ENCODE results near the gene TNFRSF6B.
A peak's percentile ranks its signal among the peaks of the same experiment; 100 is the strongest.

The TNFRSF6B gene

DNA sequence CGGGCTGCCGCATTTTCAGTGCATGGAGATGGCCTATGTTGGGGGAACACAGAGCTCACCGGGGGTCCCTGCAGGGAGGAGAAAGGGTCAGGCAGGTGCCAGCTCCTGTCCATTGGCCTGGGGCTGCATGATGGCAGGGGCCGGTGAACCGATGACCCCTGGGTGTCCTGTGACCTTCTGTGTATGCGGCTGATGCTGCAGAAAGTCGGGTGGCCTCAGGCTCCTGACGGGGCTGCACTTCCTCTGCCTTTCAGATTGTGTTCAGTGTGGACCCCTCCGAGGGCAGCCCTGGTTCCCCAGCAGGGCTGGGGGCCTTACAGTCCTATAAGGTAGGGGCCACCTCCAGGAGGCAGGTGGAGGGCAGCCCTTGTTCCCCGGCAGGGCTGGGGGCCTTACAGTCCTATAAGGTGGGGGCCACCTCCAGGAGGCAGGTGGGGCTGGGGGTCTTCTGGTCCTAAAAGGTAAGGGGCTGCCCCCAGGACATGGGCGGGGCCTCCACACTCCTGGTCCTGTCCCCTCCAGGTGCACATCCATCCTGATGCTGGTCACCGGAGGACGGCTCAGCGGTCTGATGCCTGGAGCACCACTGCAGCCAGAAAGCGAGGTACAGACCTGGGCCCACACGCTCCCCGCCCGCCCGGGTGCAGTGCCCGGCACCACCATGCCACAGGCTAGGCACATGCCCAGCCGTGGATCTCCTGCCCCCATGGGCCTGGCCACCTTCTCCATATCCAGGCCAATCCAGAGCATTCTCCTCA lies 11.0 kb upstream of the TNFRSF6B start:
- DNase-seq = no peak
- no peaks in the 10 kb centered on the region for H3K9me3 ChIP-seq (ENCODE audit: control extremely low read depth in 1 of 5, control insufficient read depth in 4 of 5, insufficient read depth in 2 of 5, low read depth in 1 of 5, low read length in 4 of 5)
- CTCF ChIA-PET = no interaction called here
- H3K27me3 ChIP-seq (replicated peaks in 2 of 5; ENCODE audit: control insufficient read depth in 4 of 5, insufficient read depth in 5 of 5, low read length in 4 of 5) = no peaks in the 10 kb centered on the region
- peaks cover 0 to 27% (median 19%) of the 10 kb centered on the region in 4 experiments for H3K4me1 ChIP-seq (ENCODE audit: control extremely low read depth in 1 of 4, control insufficient read depth in 4 of 4, insufficient read depth in 4 of 4, low read length in 3 of 4)
- H3K4me3 ChIP-seq (ENCODE audit: control insufficient read depth in 1 of 7, extremely low read depth in 1 of 7, insufficient read depth in 4 of 7, low read depth in 2 of 7, low read length in 6 of 7) = no peak overlapping the region
- 94% methylated on average over 17 of the region's 21 CpGs for WGBS (ENCODE audit: insufficient coverage)
- POLR2A ChIA-PET = no interaction called here
- peaks cover 0 to 15% (median under 1%) of the 10 kb centered on the region in 4 experiments for H3K36me3 ChIP-seq (ENCODE audit: control insufficient read depth in 4 of 4, insufficient read depth in 4 of 4, low read length in 3 of 4)
- no peak overlapping the region for H3K27ac ChIP-seq (ENCODE audit: insufficient read depth in 1 of 2, low read depth in 1 of 2, low read length in 2 of 2, poor library complexity in 1 of 2, severe bottlenecking in 2 of 2)

DNA sequence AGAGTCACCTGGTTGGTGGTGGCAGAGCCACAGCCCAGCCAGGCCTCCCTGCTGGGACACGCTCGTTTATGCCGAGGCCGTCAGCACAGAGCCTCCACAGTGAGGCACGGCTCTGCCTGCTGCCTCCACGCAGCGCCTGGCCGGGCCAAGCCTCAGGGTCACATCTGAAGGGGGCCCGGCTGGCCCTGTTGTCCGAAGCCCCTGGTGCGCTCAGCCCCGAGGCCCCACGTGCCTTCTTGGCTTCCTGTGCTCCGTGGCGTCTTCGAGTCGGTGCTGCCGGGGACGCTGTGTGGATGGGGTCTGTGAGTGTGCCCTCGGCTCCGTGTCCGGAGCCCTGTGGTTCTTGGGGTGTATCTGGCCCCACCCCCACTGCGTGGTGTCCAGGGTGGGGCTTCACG lies 10.4 kb upstream of the TNFRSF6B start:
- no peak overlapping the region for H3K27ac ChIP-seq (ENCODE audit: insufficient read depth in 1 of 2, low read depth in 1 of 2, low read length in 2 of 2, poor library complexity in 1 of 2, severe bottlenecking in 2 of 2)
- CTCF ChIA-PET = no interaction called here

DNA sequence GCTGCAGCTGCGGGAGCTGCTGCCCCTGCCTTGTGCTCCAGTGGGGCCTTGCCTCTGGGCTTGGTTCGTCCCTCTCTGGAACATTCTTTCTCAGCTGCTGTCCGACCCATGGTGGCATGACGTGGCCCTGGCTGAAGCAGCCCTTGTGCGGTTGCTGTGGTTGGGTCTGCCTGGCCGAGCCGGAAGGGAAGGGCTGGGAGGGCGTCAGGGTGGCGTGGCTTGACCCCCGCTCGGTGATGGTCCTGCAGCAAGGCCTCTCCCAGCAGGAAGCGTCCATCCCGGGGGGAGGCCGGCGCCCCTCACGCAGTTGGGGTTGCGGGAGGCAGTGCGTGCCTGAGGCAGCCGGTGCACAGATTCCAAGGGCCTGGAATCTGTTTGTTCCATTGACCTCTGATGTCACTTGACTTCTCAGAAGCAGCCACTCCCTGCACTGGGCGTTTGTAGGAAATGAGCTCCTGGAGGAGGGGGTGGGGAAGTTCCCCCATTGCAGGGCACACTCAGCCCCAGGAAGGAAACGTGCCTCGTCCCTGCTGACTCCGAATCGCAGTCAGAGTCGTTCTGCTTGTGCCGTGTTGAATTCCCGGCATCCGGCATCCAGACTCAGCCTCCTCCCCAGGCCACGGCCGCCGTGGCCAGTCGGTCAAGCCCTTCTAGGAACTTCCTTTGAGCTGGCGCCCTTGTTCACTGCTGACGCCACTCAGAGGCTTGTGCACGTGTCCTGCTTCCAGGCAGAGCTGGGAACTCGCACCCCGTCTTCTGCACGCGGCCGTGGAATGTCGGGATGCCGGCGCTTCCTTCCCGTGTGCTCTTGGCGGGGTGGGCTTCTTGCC lies 9.7 kb upstream of the TNFRSF6B start:
- WGBS (ENCODE audit: insufficient coverage) = 27% methylated on average over 35 of the region's 45 CpGs
- peaks cover 0 to 27% (median 19%) of the 10 kb centered on the region in 4 experiments for H3K4me1 ChIP-seq (ENCODE audit: control extremely low read depth in 1 of 4, control insufficient read depth in 4 of 4, insufficient read depth in 4 of 4, low read length in 3 of 4)
- POLR2A ChIA-PET = no interaction called here
- peak; percentile 31 to 73 (median 68) for DNase-seq
- no peak overlapping the region for H3K27ac ChIP-seq (ENCODE audit: insufficient read depth in 1 of 2, low read depth in 1 of 2, low read length in 2 of 2, poor library complexity in 1 of 2, severe bottlenecking in 2 of 2)
- CTCF ChIA-PET = no interaction called here
- peak overlapping the region in 4 of 7 experiments; percentile 23 to 67 (median 55) for H3K4me3 ChIP-seq (ENCODE audit: control insufficient read depth in 1 of 7, extremely low read depth in 1 of 7, insufficient read depth in 4 of 7, low read depth in 2 of 7, low read length in 6 of 7)
- H3K27me3 ChIP-seq (replicated peaks in 2 of 5; ENCODE audit: control insufficient read depth in 4 of 5, insufficient read depth in 5 of 5, low read length in 4 of 5) = no peaks in the 10 kb centered on the region
- H3K9me3 ChIP-seq (ENCODE audit: control extremely low read depth in 1 of 5, control insufficient read depth in 4 of 5, insufficient read depth in 2 of 5, low read depth in 1 of 5, low read length in 4 of 5) = no peaks in the 10 kb centered on the region
- H3K36me3 ChIP-seq (ENCODE audit: control insufficient read depth in 4 of 4, insufficient read depth in 4 of 4, low read length in 3 of 4) = peaks cover 0 to 12% (median under 1%) of the 10 kb centered on the region in 4 experiments

More for the DNA sequence above, 10.4 kb upstream of the TNFRSF6B start:
- H3K9me3 ChIP-seq (ENCODE audit: control extremely low read depth in 1 of 5, control insufficient read depth in 4 of 5, insufficient read depth in 2 of 5, low read depth in 1 of 5, low read length in 4 of 5) = no peaks in the 10 kb centered on the region
- peaks cover 0 to 12% (median under 1%) of the 10 kb centered on the region in 4 experiments for H3K36me3 ChIP-seq (ENCODE audit: control insufficient read depth in 4 of 4, insufficient read depth in 4 of 4, low read length in 3 of 4)
- POLR2A ChIA-PET = no interaction called here
- no peak overlapping the region for H3K4me3 ChIP-seq (ENCODE audit: control insufficient read depth in 1 of 7, extremely low read depth in 1 of 7, insufficient read depth in 4 of 7, low read depth in 2 of 7, low read length in 6 of 7)
- no peak for DNase-seq
- H3K27me3 ChIP-seq (replicated peaks in 2 of 5; ENCODE audit: control insufficient read depth in 4 of 5, insufficient read depth in 5 of 5, low read length in 4 of 5) = no peaks in the 10 kb centered on the region
- H3K4me1 ChIP-seq (ENCODE audit: control extremely low read depth in 1 of 4, control insufficient read depth in 4 of 4, insufficient read depth in 4 of 4, low read length in 3 of 4) = peaks cover 0 to 27% (median 19%) of the 10 kb centered on the region in 4 experiments
- WGBS (ENCODE audit: insufficient coverage) = 91% methylated on average over 13 of the region's 24 CpGs

DNA sequence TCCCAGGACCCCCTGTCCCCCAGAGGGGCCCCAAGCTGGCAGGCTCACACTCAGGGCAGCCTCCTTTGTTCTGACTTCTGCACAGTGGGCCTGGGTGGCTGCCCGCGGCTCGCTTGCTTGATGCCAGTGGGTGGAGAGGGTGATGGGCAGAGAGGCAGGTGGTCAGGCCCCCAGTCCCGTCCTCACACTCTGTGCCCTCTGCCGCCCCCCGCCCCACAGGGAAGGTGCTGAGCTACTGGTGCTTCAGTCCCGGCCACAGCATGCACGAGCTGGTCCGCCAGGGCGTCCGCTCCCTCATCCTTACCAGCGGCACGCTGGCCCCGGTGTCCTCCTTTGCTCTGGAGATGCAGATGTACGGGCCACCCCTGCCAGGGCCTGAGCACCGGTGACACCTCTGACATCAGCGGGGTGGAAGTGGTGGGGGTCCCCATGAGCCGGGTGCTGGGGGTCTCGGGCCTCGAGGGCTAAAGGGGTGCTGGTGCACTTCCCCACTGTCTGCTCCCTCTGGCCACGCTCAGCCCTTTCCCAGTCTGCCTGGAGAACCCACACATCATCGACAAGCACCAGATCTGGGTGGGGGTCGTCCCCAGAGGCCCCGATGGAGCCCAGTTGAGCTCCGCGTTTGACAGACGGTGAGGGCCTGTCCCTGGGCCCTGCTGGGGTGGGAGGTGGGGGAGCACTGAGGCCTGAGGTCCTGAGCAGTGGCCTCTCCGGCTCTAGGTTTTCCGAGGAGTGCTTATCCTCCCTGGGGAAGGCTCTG lies 8.9 kb upstream of the TNFRSF6B start:
- CTCF ChIA-PET = no interaction called here
- WGBS (ENCODE audit: insufficient coverage) = 97% methylated on average over 21 of the region's 29 CpGs
- DNase-seq = no peak
- POLR2A ChIA-PET = no interaction called here
- Histone ChIP-seq H3K4me3 (ENCODE audit: control insufficient read depth in 1 of 7, extremely low read depth in 1 of 7, insufficient read depth in 4 of 7, low read depth in 2 of 7, low read length in 6 of 7) (peak overlapping the region in 4 of 7 experiments; percentile 23 to 67 (median 55)), H3K27me3 (replicated peaks in 2 of 5; ENCODE audit: control insufficient read depth in 4 of 5, insufficient read depth in 5 of 5, low read length in 4 of 5) (no peaks in the 10 kb centered on the region), H3K36me3 (ENCODE audit: control insufficient read depth in 4 of 4, insufficient read depth in 4 of 4, low read length in 3 of 4) (peaks cover 0 to 13% (median 0%) of the 10 kb centered on the region in 4 experiments), H3K9me3 (ENCODE audit: control extremely low read depth in 1 of 5, control insufficient read depth in 4 of 5, insufficient read depth in 2 of 5, low read depth in 1 of 5, low read length in 4 of 5) (no peaks in the 10 kb centered on the region), H3K4me1 (ENCODE audit: control extremely low read depth in 1 of 4, control insufficient read depth in 4 of 4, insufficient read depth in 4 of 4, low read length in 3 of 4) (peaks cover 0 to 24% (median 19%) of the 10 kb centered on the region in 4 experiments), H3K27ac (ENCODE audit: insufficient read depth in 1 of 2, low read depth in 1 of 2, low read length in 2 of 2, poor library complexity in 1 of 2, severe bottlenecking in 2 of 2) (no peak overlapping the region)

DNA sequence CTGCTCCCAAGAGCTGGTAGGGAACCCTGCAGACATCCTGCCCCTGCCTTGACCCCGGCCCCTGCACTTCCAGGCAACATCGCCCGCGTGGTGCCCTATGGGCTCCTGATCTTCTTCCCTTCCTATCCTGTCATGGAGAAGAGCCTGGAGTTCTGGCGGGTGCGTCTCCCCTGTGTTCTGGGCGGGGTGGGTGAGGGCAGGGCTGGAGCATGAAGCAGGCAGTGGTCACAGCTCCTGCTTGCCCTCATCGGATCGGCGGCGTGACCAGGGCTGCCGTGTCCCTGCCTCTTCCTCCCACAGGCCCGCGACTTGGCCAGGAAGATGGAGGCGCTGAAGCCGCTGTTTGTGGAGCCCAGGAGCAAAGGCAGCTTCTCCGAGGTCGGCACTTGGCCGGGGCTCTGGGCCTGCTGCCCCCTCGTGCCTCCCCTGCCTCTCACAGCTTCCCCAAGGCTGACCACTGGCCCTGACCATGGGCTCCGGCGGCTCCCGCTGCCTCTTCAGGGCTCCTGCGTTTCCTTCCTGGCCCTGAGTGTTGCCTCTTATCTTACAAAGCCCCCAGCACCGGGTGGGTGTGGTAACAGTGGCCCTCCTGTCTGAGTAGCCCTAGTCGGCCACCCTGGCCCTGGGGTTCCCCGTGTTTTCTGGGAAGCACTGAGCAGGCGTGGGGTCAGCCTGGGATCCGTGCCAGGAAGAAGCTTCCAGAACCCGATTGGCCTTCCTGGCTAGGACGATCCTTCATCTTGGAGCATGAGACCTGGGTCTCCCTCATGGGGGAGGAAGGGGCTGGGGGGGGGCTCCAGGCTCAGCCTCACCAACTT lies 8.0 kb upstream of the TNFRSF6B start:
- WGBS (ENCODE audit: insufficient coverage) = 93% methylated on average over 23 of the region's 31 CpGs
- POLR2A ChIA-PET = interaction anchor here (0.5 kb wide), 1 partner anchor 102 kb away, joined by 3 read pairs; no protein-coding TSS in a partner anchor
- H3K27ac ChIP-seq (ENCODE audit: insufficient read depth in 1 of 2, low read depth in 1 of 2, low read length in 2 of 2, poor library complexity in 1 of 2, severe bottlenecking in 2 of 2) = no peak overlapping the region

More for the DNA sequence above, 8.0 kb upstream of the TNFRSF6B start:
- Histone ChIP-seq H3K4me3 (ENCODE audit: control insufficient read depth in 1 of 7, extremely low read depth in 1 of 7, insufficient read depth in 4 of 7, low read depth in 2 of 7, low read length in 6 of 7) (no peak overlapping the region), H3K36me3 (ENCODE audit: control insufficient read depth in 4 of 4, insufficient read depth in 4 of 4, low read length in 3 of 4) (peaks cover 0 to 8% (median 0%) of the 10 kb centered on the region in 4 experiments), H3K27me3 (replicated peaks in 2 of 5; ENCODE audit: control insufficient read depth in 4 of 5, insufficient read depth in 5 of 5, low read length in 4 of 5) (no peaks in the 10 kb centered on the region), H3K9me3 (ENCODE audit: control extremely low read depth in 1 of 5, control insufficient read depth in 4 of 5, insufficient read depth in 2 of 5, low read depth in 1 of 5, low read length in 4 of 5) (no peaks in the 10 kb centered on the region), H3K4me1 (ENCODE audit: control extremely low read depth in 1 of 4, control insufficient read depth in 4 of 4, insufficient read depth in 4 of 4, low read length in 3 of 4) (peaks cover 0 to 21% (median 19%) of the 10 kb centered on the region in 4 experiments)
- DNase-seq = no peak
- CTCF ChIA-PET = interaction anchor here (0.7 to 1.0 kb wide), 2 partner anchors 19 to 27 kb away, joined by 3 to 4 read pairs; partner anchors contain the start of genes ARFRP1 and ZGPAT

All from common myeloid progenitor, CD34-positive (primary cell).